ENCODE measurements around the gene SLC16A1. TPM values are rescaled to one million over a fixed set of nuclear protein-coding genes. Genes with fewer than 3 reads are reported as not detected.

SLC16A1 gene
- total RNA-seq, 2 experiments from 2014 or later, result 74.3 to 81.3 TPM

DNA sequence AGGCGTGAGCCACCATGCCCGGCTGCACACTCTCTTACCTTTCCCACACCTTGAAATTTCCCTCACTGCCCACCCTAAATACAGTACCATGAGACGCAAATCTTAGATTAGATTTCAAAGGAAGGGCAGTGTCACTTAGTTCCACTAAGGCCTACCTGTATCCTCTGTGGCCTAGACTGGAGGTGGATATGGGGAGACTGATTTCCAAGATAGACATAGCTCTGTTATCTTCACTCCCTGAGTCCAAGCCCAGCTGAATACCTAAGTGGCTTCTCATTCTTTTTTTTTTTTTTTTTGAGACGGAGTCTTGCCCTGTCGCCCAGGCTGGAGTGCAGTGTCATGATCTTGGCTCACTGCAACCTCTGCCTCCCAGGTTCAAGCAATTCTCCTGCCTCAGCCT lies 89.0 kb downstream of the SLC16A1 start:
- Mint-ChIP-seq H3K27ac (no peak overlapping the region), H3K36me3 (ENCODE audit: low read depth) (no peaks in the 10 kb centered on the region), H3K9me3 (no peaks in the 10 kb centered on the region), H3K4me3 (no peak overlapping the region), H3K27me3 (no peaks in the 10 kb centered on the region), H3K4me1 (ENCODE audit: low read depth) (peaks cover 7% of the 10 kb centered on the region)
- TF ChIP-seq CTCF (IDR thresholded peaks at IDR 0.05), result no peak
- CTCF ChIA-PET, result interaction anchor here (0.9 to 1.1 kb wide), 2 partner anchors 14 to 148 kb away, joined by 3 to 5 read pairs; a partner anchor contains a TSS
- POLR2A ChIA-PET, result no interaction called here
- ATAC-seq, result no peak
- no peak for DNase-seq
- intact Hi-C loops (cut with micrococcal nuclease), result no loop called here

- H3K9me3 Mint-ChIP-seq, result no peaks in the 10 kb centered on the region
- no peaks in the 10 kb centered on the region for H3K27me3 Mint-ChIP-seq
- no peak overlapping the region for H3K4me3 Mint-ChIP-seq
- H3K4me1 Mint-ChIP-seq (ENCODE audit: low read depth), result peaks cover 7% of the 10 kb centered on the region
- H3K36me3 Mint-ChIP-seq (ENCODE audit: low read depth), result no peaks in the 10 kb centered on the region
- DNase-seq (no peak), ATAC-seq (no peak)
- TF ChIP-seq CTCF (IDR thresholded peaks at IDR 0.05), result no peak
- intact Hi-C loops (cut with micrococcal nuclease), result no loop called here
- CTCF ChIA-PET, result interaction anchor here (1.1 kb wide), 1 partner anchor 15 kb away, joined by 5 read pairs; no protein-coding TSS in a partner anchor
- H3K27ac Mint-ChIP-seq, result no peak overlapping the region
- POLR2A ChIA-PET, result no interaction called here
Measured at GRCh38 chr1:112866151-112866550, 89.8 kb downstream of the SLC16A1 start.

DNA sequence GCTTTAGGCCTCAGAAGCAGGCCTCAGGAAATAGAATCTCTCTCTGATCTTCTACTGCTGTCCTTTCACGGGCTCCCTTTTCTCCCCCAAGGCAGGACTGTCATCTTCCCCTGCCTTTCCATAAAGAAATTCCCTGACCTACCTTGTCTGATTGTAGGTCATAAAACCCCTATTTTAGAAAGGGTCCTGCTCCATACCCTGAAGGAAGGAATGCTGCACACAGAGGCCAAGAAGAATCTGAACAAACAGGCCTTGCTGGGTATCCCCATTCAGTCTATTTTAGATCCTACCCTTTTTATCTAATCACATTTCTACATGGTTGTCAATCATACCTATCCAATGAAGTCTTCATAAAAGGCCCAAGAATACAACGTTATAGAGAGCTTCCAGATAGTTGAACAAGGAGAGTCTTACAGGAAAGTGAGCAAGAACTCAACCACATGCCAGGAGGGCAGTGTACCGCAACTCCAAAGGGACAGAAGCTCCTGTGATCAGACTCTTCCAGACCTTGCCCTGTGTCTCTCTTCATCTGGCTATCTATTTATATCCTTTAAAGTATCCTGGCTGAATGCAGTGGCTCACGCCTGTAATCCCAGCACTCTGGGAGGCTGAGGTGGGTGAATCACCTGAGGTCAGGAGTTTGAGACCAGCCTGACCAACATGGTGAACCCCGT lies 93.1 kb downstream of the SLC16A1 start:
- CTCF ChIA-PET, result no interaction called here
- POLR2A ChIA-PET, result no interaction called here
- intact Hi-C loops (cut with micrococcal nuclease), result no loop called here
- ATAC-seq (no peak), DNase-seq (no peak)
- H3K9me3 Mint-ChIP-seq, result no peaks in the 10 kb centered on the region
- H3K27me3 Mint-ChIP-seq, result no peaks in the 10 kb centered on the region
- H3K4me3 Mint-ChIP-seq, result no peak overlapping the region
- H3K27ac Mint-ChIP-seq, result no peak overlapping the region
- H3K36me3 Mint-ChIP-seq (ENCODE audit: low read depth), result no peaks in the 10 kb centered on the region
- no peak for TF ChIP-seq CTCF (IDR thresholded peaks at IDR 0.05)
- H3K4me1 Mint-ChIP-seq (ENCODE audit: low read depth), result peaks cover 4% of the 10 kb centered on the region

Other genes with a start within 250 kb of the SLC16A1 start
- gene RHOC, start 249.1 kb downstream of the SLC16A1 start, total RNA-seq, result 10 to 100 TPM; 34.2 to 34.7 TPM
- gene PPM1J, start 240.9 kb downstream of the SLC16A1 start, total RNA-seq, result 1 to 10 TPM; 1.7 to 2.8 TPM
- 1 to 10 TPM; 7.2 to 8.3 TPM for gene LRIG2, start 117.0 kb upstream of the SLC16A1 start, total RNA-seq

All from activated CD8-positive, alpha-beta T cell treated with anti-CD3 and anti-CD28 coated beads for 36 hours (primary cell).